ENCODE results near the gene CHST15.

The CHST15 gene

GRCh38 chr10:124011464-124011863 is 81.9 kb downstream of the CHST15 start:
- DNase-seq (ENCODE audit: low read depth): no peak

GRCh38 chr10:124010563-124011131 is 82.8 kb downstream of the CHST15 start:
- no peak for DNase-seq (ENCODE audit: low read depth)

- no peak for DNase-seq (ENCODE audit: low read depth)
Measured at GRCh38 chr10:124010024-124010423, 83.4 kb downstream of the CHST15 start.

GRCh38 chr10:124009231-124010015 is 84.0 kb downstream of the CHST15 start:
- no peak for DNase-seq (ENCODE audit: low read depth)

- DNase-seq (ENCODE audit: low read depth): no peak
Measured at GRCh38 chr10:124008681-124009080, 84.7 kb downstream of the CHST15 start.

- no peak for DNase-seq (ENCODE audit: low read depth)
Measured at GRCh38 chr10:124008187-124008586, 85.2 kb downstream of the CHST15 start.

GRCh38 chr10:124007773-124008145 is 85.6 kb downstream of the CHST15 start:
- no peak for DNase-seq (ENCODE audit: low read depth)

GRCh38 chr10:124007102-124007772 is 86.2 kb downstream of the CHST15 start:
- no peak for DNase-seq (ENCODE audit: low read depth)

- no peak for DNase-seq (ENCODE audit: low read depth)
Measured at GRCh38 chr10:124006526-124006925, 86.9 kb downstream of the CHST15 start.

- DNase-seq (ENCODE audit: low read depth): no peak
Measured at GRCh38 chr10:124005991-124006392, 87.4 kb downstream of the CHST15 start.

GRCh38 chr10:124005091-124005490 is 88.3 kb downstream of the CHST15 start:
- DNase-seq (ENCODE audit: low read depth): no peak

- no peak for DNase-seq (ENCODE audit: low read depth)
Measured at GRCh38 chr10:124004663-124005004, 88.8 kb downstream of the CHST15 start.

- DNase-seq (ENCODE audit: low read depth): no peak
Measured at GRCh38 chr10:124003871-124004662, 89.3 kb downstream of the CHST15 start.

GRCh38 chr10:124003481-124003870 is 89.9 kb downstream of the CHST15 start:
- no peak for DNase-seq (ENCODE audit: low read depth)

- DNase-seq (ENCODE audit: low read depth): no peak
Measured at GRCh38 chr10:124003070-124003419, 90.4 kb downstream of the CHST15 start.

- DNase-seq (ENCODE audit: low read depth): no peak
Measured at GRCh38 chr10:124002391-124003069, 90.9 kb downstream of the CHST15 start.

GRCh38 chr10:124001391-124002148 is 91.8 kb downstream of the CHST15 start:
- DNase-seq (ENCODE audit: low read depth): no peak

GRCh38 chr10:124000792-124001201 is 92.6 kb downstream of the CHST15 start:
- no peak for DNase-seq (ENCODE audit: low read depth)

GRCh38 chr10:123999956-124000615 is 93.3 kb downstream of the CHST15 start:
- no peak for DNase-seq (ENCODE audit: low read depth)

GRCh38 chr10:123999261-123999660 is 94.1 kb downstream of the CHST15 start:
- no peak for DNase-seq (ENCODE audit: low read depth)
